SK-N-MC (cell line): ENCODE data around the gene REM1.

Experiments used
- EZH2 ChIP-seq: fragments of 200-600 bp; sonication (generic); IDR thresholded peaks from one replicate; pipeline ENCODE4 v1.6.1; 2017; ENCODE audit warnings: antibody characterized with exemption
- POLR2AphosphoS5 ChIP-seq: IDR thresholded peaks from 2 replicates; pipeline ENCODE4 v1.6.1; 2012; ENCODE audit warnings: mild to moderate bottlenecking, low read depth, low read length, borderline replicate concordance

DNA sequence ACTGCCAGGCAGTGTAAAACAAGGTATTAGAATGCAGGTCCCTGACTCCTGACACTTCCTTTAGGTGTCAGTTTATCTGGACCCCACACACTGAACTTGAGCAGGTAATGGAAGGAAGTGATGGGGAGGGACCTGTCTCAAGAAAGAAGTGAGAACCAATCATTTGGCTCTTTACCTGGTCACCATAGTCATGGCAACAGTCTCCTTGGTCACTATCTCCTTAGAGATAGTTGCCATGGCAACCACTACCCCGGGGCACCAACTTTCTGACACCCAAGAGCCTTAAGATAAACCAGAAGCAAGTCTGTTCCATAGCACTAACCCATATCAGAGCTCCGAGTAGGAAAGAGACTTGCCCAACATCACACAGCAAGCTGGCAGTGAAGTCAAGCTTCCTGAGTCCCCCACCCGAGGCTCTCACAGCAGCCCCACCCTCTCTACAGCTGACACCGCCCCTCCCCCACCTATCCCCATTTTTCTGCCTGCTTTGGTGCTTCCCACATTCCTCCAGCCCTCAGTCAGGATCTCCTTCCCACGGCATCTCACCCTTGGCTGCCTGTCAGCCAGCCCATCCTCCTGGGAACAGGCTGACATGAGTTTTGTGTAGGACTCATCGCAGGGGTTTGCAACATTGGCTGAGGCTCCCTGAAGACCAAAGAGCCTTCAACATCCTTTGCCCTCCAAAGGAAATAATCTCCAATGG, 22.9 kb downstream of the REM1 start:
- TF ChIP-seq POLR2AphosphoS5 (no peak), EZH2 (no peak)
